Ectodermal cell (in vitro differentiated cells): ENCODE measurements around the gene SPN.
"Not testable (repeated sequence)": the region's sequence is repeated elsewhere in the genome, so short reads cannot be mapped to it uniquely, and the experiment has no call there.

Source experiments
- H3K27ac ChIP-seq: 2 replicates; pipeline ENCODE4 v1.7.0; 2013; ENCODE audit warnings: mild to moderate bottlenecking, low read depth, low read length; ENCODE audit not compliant: insufficient read depth, poor library complexity, severe bottlenecking
- H3K27me3 ChIP-seq: 2 replicates; pipeline ENCODE4 v1.7.0; 2013; ENCODE audit warnings: mild to moderate bottlenecking, low read length; ENCODE audit not compliant: insufficient read depth, control insufficient read depth, poor library complexity, severe bottlenecking
- H3K36me3 ChIP-seq: one replicate; pipeline ENCODE4 v1.7.0; 2013; ENCODE audit warnings: low read length; ENCODE audit not compliant: control insufficient read depth, insufficient read depth
- H3K4me1 ChIP-seq: one replicate; pipeline ENCODE4 v1.7.0; 2013; ENCODE audit warnings: low read length; ENCODE audit not compliant: control insufficient read depth, insufficient read depth
- H3K4me3 ChIP-seq: 2 replicates; pipeline ENCODE4 v1.7.0; 2013; ENCODE audit warnings: low read depth, low read length, control low read depth; ENCODE audit not compliant: insufficient read depth
- H3K9me3 ChIP-seq: 2 replicates; pipeline ENCODE4 v1.7.0; 2013; ENCODE audit warnings: mild to moderate bottlenecking, low read length, moderate library complexity; ENCODE audit not compliant: control insufficient read depth
- WGBS, 2 experiments: methylation state at CpG; one replicate each; pipeline ENCODE4 v1.1.7; 2013; ENCODE audit warnings: missing lambda C conversion rate in 2 of 2; 5-methylcytosine and 5-hydroxymethylcytosine counted together

The SPN gene

GRCh38 chr16:29645694-29646187 is 17.3 kb upstream of the SPN start:
- WGBS, 2 experiments = 74 to 79% methylated on average over 4 of the region's 4 CpGs

DNA sequence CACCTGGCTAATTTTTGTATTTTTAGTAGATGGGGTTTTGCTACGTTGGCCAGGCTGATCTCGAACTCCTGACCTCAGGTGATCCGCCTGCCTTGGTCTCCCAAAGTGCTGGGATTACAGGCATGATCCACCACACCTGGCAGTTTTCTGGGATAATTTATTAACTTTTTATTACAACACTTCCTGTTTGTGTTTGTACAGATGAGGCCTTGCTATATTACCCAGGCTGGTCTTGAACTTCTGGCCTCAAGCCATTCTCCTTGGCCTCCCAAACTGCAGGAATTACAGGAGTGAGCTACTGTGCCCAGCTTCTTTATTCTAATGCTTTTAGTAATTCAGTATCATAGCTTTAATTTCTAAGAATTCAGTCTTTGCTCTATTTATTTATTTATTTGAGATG is 16.1 kb upstream of the SPN start:
- whole genome bisulfite sequencing, 2 experiments = 92 to 94% methylated on average over 3 of the region's 3 CpGs
- H3K4me1 ChIP-seq = peaks cover 7% of the 10 kb centered on the region
- no peaks in the 10 kb centered on the region for H3K27me3 ChIP-seq
- no peak overlapping the region for H3K27ac ChIP-seq
- no peaks in the 10 kb centered on the region for H3K36me3 ChIP-seq
- no peaks in the 10 kb centered on the region for H3K9me3 ChIP-seq
- no peak overlapping the region for H3K4me3 ChIP-seq

More at GRCh38 chr16:29645694-29646187, 17.3 kb upstream of the SPN start:
- H3K36me3 ChIP-seq = no peaks in the 10 kb centered on the region
- H3K9me3 ChIP-seq = no peaks in the 10 kb centered on the region
- H3K4me3 ChIP-seq = no peak overlapping the region
- H3K27ac ChIP-seq = no peak overlapping the region
- no peaks in the 10 kb centered on the region for H3K27me3 ChIP-seq
- peaks cover 7% of the 10 kb centered on the region for H3K4me1 ChIP-seq

- Histone ChIP-seq H3K36me3 (no peaks in the 10 kb centered on the region), H3K4me3 (no peak overlapping the region), H3K9me3 (no peaks in the 10 kb centered on the region), H3K4me1 (peaks cover 11% of the 10 kb centered on the region), H3K27ac (no peak overlapping the region), H3K27me3 (no peaks in the 10 kb centered on the region)
- 84 to 88% methylated on average over 9 of the region's 9 CpGs for WGBS, 2 experiments
These were observed 13.2 kb upstream of the SPN start for GRCh38 chr16:29649588-29650494.

- H3K36me3 ChIP-seq = no peaks in the 10 kb centered on the region
- no peaks in the 10 kb centered on the region for H3K27me3 ChIP-seq
- peaks cover 11% of the 10 kb centered on the region for H3K4me1 ChIP-seq
- WGBS, 2 experiments = no CpG with 5 or more reads among the region's 2 CpGs
- H3K27ac ChIP-seq = no peak overlapping the region
- H3K4me3 ChIP-seq = no peak overlapping the region
- no peaks in the 10 kb centered on the region for H3K9me3 ChIP-seq
These were observed 12.3 kb upstream of the SPN start for GRCh38 chr16:29650771-29651170.

- WGBS, 2 experiments = 88 to 89% methylated on average over 2 of the region's 2 CpGs
- H3K9me3 ChIP-seq = no peaks in the 10 kb centered on the region
- peaks cover 11% of the 10 kb centered on the region for H3K4me1 ChIP-seq
- H3K4me3 ChIP-seq = no peak overlapping the region
- H3K36me3 ChIP-seq = no peaks in the 10 kb centered on the region
- no peaks in the 10 kb centered on the region for H3K27me3 ChIP-seq
- no peak overlapping the region for H3K27ac ChIP-seq
These were observed 11.2 kb upstream of the SPN start for GRCh38 chr16:29651774-29652349.

- Histone ChIP-seq H3K4me3 (no peak overlapping the region), H3K4me1 (peaks cover 11% of the 10 kb centered on the region), H3K27me3 (no peaks in the 10 kb centered on the region), H3K27ac (no peak overlapping the region), H3K36me3 (no peaks in the 10 kb centered on the region), H3K9me3 (no peaks in the 10 kb centered on the region)
- 92 to 94% methylated on average over 12 of the region's 12 CpGs for WGBS, 2 experiments
These were observed 9.6 kb upstream of the SPN start for GRCh38 chr16:29653471-29653870.

DNA sequence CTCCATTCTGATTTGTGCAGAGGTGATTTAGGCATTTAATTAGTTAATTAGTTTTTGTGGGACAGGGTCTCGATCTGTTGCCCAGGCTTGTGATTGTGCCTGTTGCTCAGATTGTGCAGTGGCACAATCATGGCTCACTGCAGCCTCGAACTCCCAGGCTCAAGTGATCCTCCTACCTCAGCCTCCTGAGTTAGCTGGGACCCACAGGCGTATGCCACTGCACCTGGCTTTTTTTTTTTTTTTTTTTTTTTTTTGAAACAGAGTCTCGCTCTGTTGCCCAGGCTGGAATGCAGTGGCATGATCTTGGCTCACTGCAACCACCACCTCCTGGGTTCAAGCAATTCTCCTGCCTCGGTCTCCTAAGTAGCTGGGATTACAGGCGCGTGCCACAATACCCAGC is 9.2 kb upstream of the SPN start:
- not testable (repeated sequence) for H3K27ac ChIP-seq
- H3K4me1 ChIP-seq = peaks cover 11% of the 10 kb centered on the region
- 91 to 93% methylated on average over 5 to 7 of the region's 7 CpGs for WGBS, 2 experiments

GRCh38 chr16:29656688-29657523 is 6.1 kb upstream of the SPN start:
- Histone ChIP-seq H3K27ac (no peak overlapping the region), H3K36me3 (no peaks in the 10 kb centered on the region), H3K9me3 (no peaks in the 10 kb centered on the region), H3K4me1 (peaks cover 4% of the 10 kb centered on the region), H3K27me3 (no peaks in the 10 kb centered on the region), H3K4me3 (no peak overlapping the region)
- WGBS, 2 experiments = 76% methylated on average over 11 of the region's 11 CpGs

More for the DNA sequence above, 9.2 kb upstream of the SPN start:
- H3K4me3 ChIP-seq, H3K36me3 ChIP-seq, H3K9me3 ChIP-seq, H3K27me3 ChIP-seq: not testable (repeated sequence)

- no peaks in the 10 kb centered on the region for H3K27me3 ChIP-seq
- H3K4me1 ChIP-seq = peaks cover 4% of the 10 kb centered on the region
- H3K27ac ChIP-seq = no peak overlapping the region
- no peaks in the 10 kb centered on the region for H3K36me3 ChIP-seq
- H3K4me3 ChIP-seq = no peak overlapping the region
- no peaks in the 10 kb centered on the region for H3K9me3 ChIP-seq
- 93% methylated on average over 6 of the region's 6 CpGs for whole genome bisulfite sequencing, 2 experiments
These were observed 4.3 kb upstream of the SPN start for GRCh38 chr16:29658705-29659104.
